IPS-20b (cell line): Measurements from ENCODE around the gene CDH4.

Experiments
- H3K27ac ChIP-seq: one replicate; pipeline ENCODE4 v1.5.1; 2013; ENCODE audit warnings: low read length
- H3K27me3 ChIP-seq: 2 replicates; pipeline ENCODE4 v1.6.1; 2013; ENCODE audit warnings: mild to moderate bottlenecking, low read length, inconsistent platforms; ENCODE audit not compliant: insufficient read depth
- H3K36me3 ChIP-seq: 2 replicates; pipeline ENCODE4 v1.6.1; 2013; ENCODE audit warnings: low read depth, mild to moderate bottlenecking, inconsistent platforms, low read length, moderate library complexity; ENCODE audit not compliant: insufficient read depth
- H3K4me1 ChIP-seq: 2 replicates; pipeline ENCODE4 v1.6.1; 2013; ENCODE audit warnings: mild to moderate bottlenecking, control low read depth, inconsistent platforms, low read length, moderate library complexity; ENCODE audit not compliant: insufficient read depth
- H3K4me3 ChIP-seq: 2 replicates; pipeline ENCODE4 v1.5.1; 2013; ENCODE audit warnings: mild to moderate bottlenecking, low read length, inconsistent platforms
- H3K9ac ChIP-seq: 2 replicates; pipeline ENCODE4 v1.6.1; 2013; ENCODE audit warnings: low read depth, mild to moderate bottlenecking, inconsistent platforms, low read length, moderate library complexity
- H3K9me3 ChIP-seq: 2 replicates; pipeline ENCODE4 v1.6.1; 2013; ENCODE audit warnings: mild to moderate bottlenecking, low read depth, low read length, inconsistent platforms; ENCODE audit not compliant: insufficient read depth

Gene CDH4

GRCh38 chr20:61296629-61297019 is 44.6 kb downstream of the CDH4 start:
- no peak overlapping the region for H3K9ac ChIP-seq
- no peaks in the 10 kb centered on the region for H3K36me3 ChIP-seq
- H3K27ac ChIP-seq, result no peak overlapping the region
- H3K9me3 ChIP-seq, result no peaks in the 10 kb centered on the region
- H3K27me3 ChIP-seq, result no peaks in the 10 kb centered on the region; the same call in 1 of the 2 replicates
- no peaks in the 10 kb centered on the region; the same call in 1 of the 2 replicates for H3K4me1 ChIP-seq
- H3K4me3 ChIP-seq, result no peak overlapping the region

DNA sequence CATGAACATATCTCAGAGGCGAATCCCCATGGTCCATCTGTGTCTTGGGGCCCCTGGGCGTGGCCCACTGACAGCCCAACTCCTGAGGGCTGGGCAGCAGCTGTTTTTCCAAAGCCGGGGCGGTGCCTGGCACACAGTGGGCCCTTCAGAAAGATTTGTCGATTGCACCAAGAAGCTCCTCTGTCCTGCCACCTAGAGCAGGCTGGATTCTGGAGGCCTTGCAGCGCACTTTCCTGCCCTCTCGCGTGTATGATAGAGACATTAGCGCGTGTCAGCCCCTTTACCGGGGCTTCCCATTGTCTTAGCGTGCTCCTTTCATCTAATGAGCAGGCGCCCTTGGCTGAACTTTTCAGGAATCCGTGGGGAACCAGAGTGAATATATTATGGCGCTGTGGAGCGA is 45.4 kb downstream of the CDH4 start:
- Histone ChIP-seq H3K4me1 (peaks cover 4% of the 10 kb centered on the region), H3K36me3 (no peaks in the 10 kb centered on the region), H3K27me3 (no peaks in the 10 kb centered on the region; the same call in 1 of the 2 replicates), H3K9me3 (no peaks in the 10 kb centered on the region), H3K27ac (no peak overlapping the region), H3K4me3 (no peak overlapping the region), H3K9ac (no peak overlapping the region)

GRCh38 chr20:61297986-61298385 is 45.9 kb downstream of the CDH4 start:
- Histone ChIP-seq H3K9ac (no peak overlapping the region), H3K36me3 (no peaks in the 10 kb centered on the region), H3K27me3 (peaks cover 4% of the 10 kb centered on the region), H3K27ac (no peak overlapping the region), H3K4me1 (peaks cover 4% of the 10 kb centered on the region), H3K9me3 (no peaks in the 10 kb centered on the region), H3K4me3 (no peak overlapping the region)

DNA sequence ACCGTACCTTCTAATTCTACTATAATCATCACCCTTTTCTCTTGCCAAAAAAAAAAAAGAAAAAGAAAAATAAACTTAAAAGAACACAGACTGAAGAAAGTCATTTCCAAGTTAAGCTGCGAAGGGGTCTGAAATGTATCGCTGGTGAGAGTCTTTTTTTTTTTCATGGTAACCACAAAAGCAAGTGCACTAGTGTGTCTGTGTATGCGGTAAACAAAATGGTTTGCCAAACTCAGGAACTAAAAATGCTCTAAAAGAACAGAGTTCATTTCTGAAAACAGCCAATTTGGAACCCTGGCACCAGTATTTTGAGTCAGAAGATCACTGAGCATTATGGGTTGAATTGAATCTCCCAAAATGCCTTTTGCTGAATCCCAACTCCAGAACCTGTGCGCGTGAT is 46.6 kb downstream of the CDH4 start:
- Histone ChIP-seq H3K9me3 (no peaks in the 10 kb centered on the region), H3K9ac (no peak overlapping the region)

GRCh38 chr20:61299104-61299503 is 47.0 kb downstream of the CDH4 start:
- H3K27ac ChIP-seq, result no peak overlapping the region
- peaks cover 6% of the 10 kb centered on the region for H3K27me3 ChIP-seq
- H3K9ac ChIP-seq, result no peak overlapping the region
- no peaks in the 10 kb centered on the region for H3K9me3 ChIP-seq
- H3K36me3 ChIP-seq, result no peaks in the 10 kb centered on the region
- peaks cover 4% of the 10 kb centered on the region for H3K4me1 ChIP-seq
- H3K4me3 ChIP-seq, result no peak overlapping the region

More for the DNA sequence above, 46.6 kb downstream of the CDH4 start:
- Histone ChIP-seq H3K27ac (no peak overlapping the region), H3K4me3 (no peak overlapping the region), H3K27me3 (peaks cover 6% of the 10 kb centered on the region), H3K4me1 (peaks cover 4% of the 10 kb centered on the region), H3K36me3 (no peaks in the 10 kb centered on the region)

DNA sequence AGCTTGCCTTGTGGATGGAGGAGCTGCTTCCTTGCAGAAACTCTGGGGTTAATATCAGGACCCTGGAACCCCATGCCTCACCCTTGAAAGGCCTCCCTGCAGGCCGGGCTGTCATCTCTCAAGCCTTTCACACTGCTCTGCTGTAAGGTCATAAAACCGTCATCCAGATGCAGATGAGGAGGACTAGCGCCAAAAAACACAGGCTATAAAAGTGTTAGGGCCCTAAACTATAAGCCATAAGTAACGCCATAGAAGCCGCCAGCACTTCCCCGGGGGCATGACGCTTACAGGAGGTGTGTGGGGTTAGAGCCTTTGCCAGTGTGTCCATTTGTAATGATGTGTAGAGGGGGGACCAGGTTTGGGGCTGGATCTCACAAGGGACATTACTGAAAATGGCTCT is 47.6 kb downstream of the CDH4 start:
- Histone ChIP-seq H3K4me1 (peaks cover 4% of the 10 kb centered on the region), H3K36me3 (no peaks in the 10 kb centered on the region), H3K9me3 (no peaks in the 10 kb centered on the region), H3K4me3 (no peak overlapping the region), H3K27me3 (peaks cover 6% of the 10 kb centered on the region), H3K9ac (no peak overlapping the region), H3K27ac (no peak overlapping the region)

DNA sequence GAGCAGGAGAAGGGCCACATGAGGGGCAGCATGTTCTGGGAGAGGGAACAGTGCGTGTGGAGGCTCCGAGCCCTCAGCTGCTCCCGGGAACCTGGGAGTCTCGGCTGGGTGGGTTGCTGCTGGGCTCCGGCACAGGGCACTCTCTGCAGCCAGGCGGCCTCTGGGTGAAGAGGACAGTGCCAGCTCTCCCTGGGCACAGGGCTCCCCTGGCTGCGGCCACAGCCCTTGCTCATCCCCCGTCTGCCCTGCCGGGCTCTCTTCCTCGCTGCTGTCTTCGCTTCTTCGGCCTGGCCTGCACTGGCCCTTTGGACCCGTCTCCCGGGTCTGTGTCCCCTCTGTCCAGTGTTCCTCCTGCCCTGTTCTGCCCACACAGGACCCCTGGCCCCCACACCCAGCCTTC is 48.2 kb downstream of the CDH4 start:
- Histone ChIP-seq H3K4me1 (peaks cover 4% of the 10 kb centered on the region), H3K9me3 (no peaks in the 10 kb centered on the region), H3K9ac (no peak overlapping the region), H3K27me3 (peaks cover 6% of the 10 kb centered on the region), H3K27ac (no peak overlapping the region), H3K4me3 (no peak overlapping the region), H3K36me3 (no peaks in the 10 kb centered on the region)

GRCh38 chr20:61300709-61301108 is 48.6 kb downstream of the CDH4 start:
- no peak overlapping the region for H3K27ac ChIP-seq
- H3K4me3 ChIP-seq, result no peak overlapping the region
- H3K36me3 ChIP-seq, result no peaks in the 10 kb centered on the region
- peaks cover 11% of the 10 kb centered on the region for H3K27me3 ChIP-seq
- H3K4me1 ChIP-seq, result peaks cover 4% of the 10 kb centered on the region
- no peak overlapping the region for H3K9ac ChIP-seq
- H3K9me3 ChIP-seq, result no peaks in the 10 kb centered on the region

DNA sequence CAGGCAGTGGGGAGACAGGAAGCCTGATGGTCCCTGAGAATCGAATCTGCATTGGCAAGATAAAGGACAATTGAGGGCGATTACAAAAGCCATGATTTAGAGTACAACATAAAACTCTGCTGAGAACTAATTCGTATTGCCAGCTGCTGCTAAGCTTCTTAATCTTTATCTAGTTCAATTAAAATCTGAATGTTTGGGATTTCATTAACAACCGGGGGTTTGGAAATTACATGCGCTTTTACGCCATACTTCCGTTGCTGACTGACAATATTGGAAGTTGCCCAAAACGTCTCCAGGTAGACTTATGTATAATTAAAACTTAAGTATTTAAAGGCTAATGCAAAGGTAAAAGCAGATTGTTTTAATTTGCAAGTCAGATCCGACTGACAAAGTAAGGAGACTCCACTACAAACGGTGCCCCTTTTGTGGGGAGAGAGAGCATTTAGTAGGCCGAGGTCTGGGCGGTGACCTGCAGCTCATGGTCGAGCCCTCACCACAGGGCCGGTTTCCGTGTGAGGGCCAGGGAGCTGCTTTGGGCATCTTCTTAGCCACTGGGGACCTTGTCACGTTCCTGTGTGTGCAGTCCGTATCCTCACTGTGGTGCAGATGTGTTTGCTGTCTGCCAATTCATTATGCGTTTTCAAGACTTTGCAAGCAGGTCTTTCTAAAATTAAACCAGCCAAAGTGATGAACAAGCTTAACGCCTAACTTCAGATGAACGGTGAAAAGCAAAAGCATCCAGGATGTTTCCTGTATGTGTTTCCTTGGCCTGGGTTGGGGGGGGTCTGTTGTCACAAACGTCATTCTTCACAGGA is 49.9 kb downstream of the CDH4 start:
- Histone ChIP-seq H3K27me3 (peaks cover 12% of the 10 kb centered on the region), H3K9ac (no peak overlapping the region), H3K27ac (no peak overlapping the region), H3K9me3 (no peaks in the 10 kb centered on the region), H3K36me3 (no peaks in the 10 kb centered on the region), H3K4me3 (no peak overlapping the region), H3K4me1 (peaks cover 10% of the 10 kb centered on the region)

- Histone ChIP-seq H3K4me1 (peaks cover 19% of the 10 kb centered on the region), H3K4me3 (no peak overlapping the region), H3K9ac (no peak overlapping the region), H3K9me3 (no peaks in the 10 kb centered on the region), H3K36me3 (no peaks in the 10 kb centered on the region), H3K27me3 (peaks cover 12% of the 10 kb centered on the region), H3K27ac (no peak overlapping the region)
These were observed 51.2 kb downstream of the CDH4 start for GRCh38 chr20:61303217-61303616.

GRCh38 chr20:61303675-61304074 is 51.6 kb downstream of the CDH4 start:
- no peaks in the 10 kb centered on the region for H3K9me3 ChIP-seq
- H3K4me1 ChIP-seq, result peaks cover 19% of the 10 kb centered on the region
- no peak overlapping the region for H3K4me3 ChIP-seq
- no peak overlapping the region for H3K9ac ChIP-seq
- peaks cover 12% of the 10 kb centered on the region for H3K27me3 ChIP-seq
- H3K36me3 ChIP-seq, result no peaks in the 10 kb centered on the region
- no peak overlapping the region for H3K27ac ChIP-seq

DNA sequence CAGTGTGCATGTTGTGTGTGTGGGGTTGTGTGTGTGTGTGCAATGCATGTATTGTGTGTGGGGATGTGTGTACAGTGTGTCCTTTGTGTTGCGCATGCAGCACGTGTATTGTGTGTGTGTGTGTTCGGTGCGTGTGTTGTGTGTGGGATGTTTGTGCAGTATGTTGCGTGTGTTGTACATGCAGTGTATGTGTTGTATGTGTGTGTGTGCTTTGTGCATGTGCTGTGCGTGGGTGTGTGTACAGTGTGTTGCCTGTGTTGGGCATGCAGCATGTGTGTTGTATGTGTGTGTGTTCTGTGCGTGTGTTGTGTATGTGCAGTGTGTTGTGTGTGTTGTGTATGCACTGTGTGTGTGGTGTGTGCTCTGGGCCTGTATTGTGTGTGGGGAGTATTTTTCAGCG is 52.7 kb downstream of the CDH4 start:
- H3K36me3 ChIP-seq, result no peaks in the 10 kb centered on the region
- H3K4me3 ChIP-seq, result no peak overlapping the region
- no peak overlapping the region for H3K9ac ChIP-seq
- H3K27ac ChIP-seq, result no peak overlapping the region
- peaks cover 19% of the 10 kb centered on the region for H3K4me1 ChIP-seq
- H3K27me3 ChIP-seq, result peaks cover 12% of the 10 kb centered on the region
- no peaks in the 10 kb centered on the region for H3K9me3 ChIP-seq
